Stimulated activated naive B cell treated with anti-CD40 and anti-IgM and Interleukin-4, amounts not matched to agents 10 μg/mL and 1 μg/mL and 100 μg/mL, for 72 hours (primary cell): ENCODE measurements around the gene SYT9.

Experiments
- ATAC-seq, 2 donors: fragments of 150-1000 bp; cut with Tn5 transposase; replicated peaks; 2 replicates each; pipeline ENCODE4 v1.10.0; 2021; ENCODE audit warnings: moderate library complexity in 1 of 2
- DNase-seq: peaks from one replicate; pipeline ENCODE4 v3.0.0; 2021
- H3K27ac Mint-ChIP-seq: one replicate; pipeline ENCODE4 v1.8.0; 2022; ENCODE audit warnings: mild to moderate bottlenecking, mixed read lengths
- H3K27me3 Mint-ChIP-seq, 2 donors: one replicate each; pipeline ENCODE4 v1.8.0; 2022; ENCODE audit warnings: mixed read lengths in 2 of 2
- H3K36me3 Mint-ChIP-seq, 2 donors: one replicate each; pipeline ENCODE4 v1.8.0; 2022; ENCODE audit warnings: mixed read lengths in 2 of 2, mild to moderate bottlenecking in 1 of 2
- H3K4me1 Mint-ChIP-seq, 2 donors: one replicate each; pipeline ENCODE4 v1.8.0; 2022; ENCODE audit warnings: mixed read lengths in 2 of 2, mild to moderate bottlenecking in 1 of 2
- H3K4me3 Mint-ChIP-seq, 2 donors: one replicate each; pipeline ENCODE4 v1.8.0; 2022; ENCODE audit warnings: mild to moderate bottlenecking in 2 of 2, mixed read lengths in 2 of 2, moderate library complexity in 1 of 2
- H3K9me3 Mint-ChIP-seq, 2 donors: one replicate each; pipeline ENCODE4 v1.8.0; 2022; ENCODE audit warnings: mixed read lengths in 2 of 2, mild to moderate bottlenecking in 1 of 2

SYT9 gene

GRCh38 chr11:7291100-7291829 is 39.6 kb downstream of the SYT9 start:
- H3K9me3 Mint-ChIP-seq, result peaks cover 9 to 19% of the 10 kb centered on the region in 2 donors

DNA sequence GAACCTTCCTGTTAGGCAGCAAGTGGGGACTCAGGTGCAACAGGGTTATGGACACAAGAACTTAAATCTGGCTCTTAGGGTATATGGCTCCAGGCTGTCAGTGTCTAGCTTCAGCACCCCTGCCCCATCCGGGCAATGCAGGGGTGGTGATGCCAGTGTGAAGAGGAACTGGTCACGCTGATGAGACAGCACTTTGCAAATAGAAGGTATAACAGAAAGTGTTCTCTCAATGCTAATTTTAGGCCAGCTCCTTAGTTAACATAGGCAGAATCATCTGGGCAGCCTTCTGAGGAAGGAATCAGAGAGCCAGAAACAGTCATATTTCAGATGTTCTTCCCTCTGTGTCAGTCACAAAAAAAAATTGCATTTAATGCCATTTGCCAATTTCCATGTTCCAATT is 41.2 kb downstream of the SYT9 start:
- Mint-ChIP-seq H3K27me3 (peaks cover 8 to 22% of the 10 kb centered on the region in 2 donors), H3K27ac (no peak overlapping the region), H3K4me1 (no peaks in the 10 kb centered on the region), H3K9me3 (peaks cover 5 to 13% of the 10 kb centered on the region in 2 donors), H3K36me3 (no peaks in the 10 kb centered on the region), H3K4me3 (no peak overlapping the region)
- DNase-seq (no peak), ATAC-seq (no peak)

More at GRCh38 chr11:7291100-7291829, 39.6 kb downstream of the SYT9 start:
- Mint-ChIP-seq H3K27ac (no peak overlapping the region), H3K4me1 (no peaks in the 10 kb centered on the region), H3K36me3 (peaks cover 0 to 4% of the 10 kb centered on the region in 2 donors), H3K27me3 (peaks cover 6 to 22% of the 10 kb centered on the region in 2 donors), H3K4me3 (no peak overlapping the region)
- ATAC-seq, result no peak
- DNase-seq, result no peak

DNA sequence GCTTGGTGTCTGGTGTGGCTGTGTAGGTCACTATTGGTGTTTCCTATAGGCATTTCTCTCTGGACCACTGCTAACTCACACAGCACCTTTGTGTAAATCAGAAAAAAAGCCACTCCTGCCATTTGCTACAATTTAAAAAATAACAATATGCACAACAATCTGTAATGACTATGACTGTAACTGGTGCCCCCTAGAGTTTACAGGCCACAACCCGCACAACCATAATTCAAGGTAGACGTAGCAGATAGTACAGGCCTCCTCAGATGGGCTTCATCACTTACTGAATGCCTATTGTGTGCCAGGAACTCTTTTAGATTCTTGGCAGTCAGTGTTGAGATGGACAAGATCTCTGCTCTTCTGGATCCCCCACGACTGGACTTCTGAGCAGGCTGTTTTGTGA is 47.7 kb downstream of the SYT9 start:
- Mint-ChIP-seq H3K27ac (no peak overlapping the region), H3K4me3 (no peak overlapping the region), H3K27me3 (peaks cover 12 to 34% of the 10 kb centered on the region in 2 donors), H3K4me1 (no peaks in the 10 kb centered on the region), H3K36me3 (no peaks in the 10 kb centered on the region), H3K9me3 (peaks cover 5 to 9% of the 10 kb centered on the region in 2 donors)
- no peak for ATAC-seq
- DNase-seq, result no peak

GRCh38 chr11:7300281-7300680 is 48.6 kb downstream of the SYT9 start:
- ATAC-seq, result no peak

GRCh38 chr11:7303146-7303545 is 51.4 kb downstream of the SYT9 start:
- Mint-ChIP-seq H3K36me3 (no peaks in the 10 kb centered on the region), H3K4me1 (peaks cover 3 to 7% of the 10 kb centered on the region in 2 donors), H3K9me3 (no peaks in the 10 kb centered on the region), H3K4me3 (no peak overlapping the region), H3K27ac (no peak overlapping the region), H3K27me3 (peaks cover 17 to 36% of the 10 kb centered on the region in 2 donors)
- ATAC-seq, result no peak
- no peak for DNase-seq

More at GRCh38 chr11:7300281-7300680, 48.6 kb downstream of the SYT9 start:
- H3K4me1 Mint-ChIP-seq, result no peaks in the 10 kb centered on the region
- H3K27me3 Mint-ChIP-seq, result peaks cover 12 to 30% of the 10 kb centered on the region in 2 donors
- H3K27ac Mint-ChIP-seq, result no peak overlapping the region
- H3K4me3 Mint-ChIP-seq, result no peak overlapping the region
- no peak for DNase-seq
- H3K9me3 Mint-ChIP-seq, result peaks cover 2 to 3% of the 10 kb centered on the region in 2 donors
- no peaks in the 10 kb centered on the region for H3K36me3 Mint-ChIP-seq

- no peak overlapping the region for H3K27ac Mint-ChIP-seq
- H3K27me3 Mint-ChIP-seq, result peaks cover 19 to 35% of the 10 kb centered on the region in 2 donors
- DNase-seq (no peak), ATAC-seq (no peak)
- H3K4me1 Mint-ChIP-seq, result peaks cover 4 to 9% of the 10 kb centered on the region in 2 donors
- no peaks in the 10 kb centered on the region for H3K36me3 Mint-ChIP-seq
- no peak overlapping the region for H3K4me3 Mint-ChIP-seq
- H3K9me3 Mint-ChIP-seq, result no peaks in the 10 kb centered on the region
These were observed 55.2 kb downstream of the SYT9 start for GRCh38 chr11:7306900-7307299.

DNA sequence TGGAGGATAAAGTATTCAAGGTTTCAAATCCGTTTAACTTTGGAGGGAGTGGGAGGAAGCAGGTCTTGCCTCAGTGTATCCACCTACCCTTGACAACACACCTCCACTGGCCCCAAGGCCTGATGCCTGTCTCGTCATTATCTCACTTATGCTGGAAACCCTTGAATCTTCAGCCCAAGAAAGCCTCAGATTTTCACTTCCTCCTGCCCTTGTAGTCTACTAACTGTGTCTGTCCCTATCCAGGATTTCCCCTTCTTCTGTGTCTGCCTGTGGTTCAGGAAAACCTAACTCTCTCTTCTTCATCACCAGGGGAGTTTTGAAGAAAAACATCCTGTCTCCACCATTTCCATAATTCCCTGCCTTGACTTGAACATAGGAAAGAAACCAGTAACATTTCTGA is 56.1 kb downstream of the SYT9 start:
- DNase-seq (no peak), ATAC-seq (peak; percentile 64 to 80)
- peaks cover 4 to 9% of the 10 kb centered on the region in 2 donors for H3K4me1 Mint-ChIP-seq
- peaks cover 20 to 28% of the 10 kb centered on the region in 2 donors for H3K27me3 Mint-ChIP-seq
- no peak overlapping the region for H3K27ac Mint-ChIP-seq
- H3K9me3 Mint-ChIP-seq, result no peaks in the 10 kb centered on the region
- no peak overlapping the region for H3K4me3 Mint-ChIP-seq
- H3K36me3 Mint-ChIP-seq, result no peaks in the 10 kb centered on the region

DNA sequence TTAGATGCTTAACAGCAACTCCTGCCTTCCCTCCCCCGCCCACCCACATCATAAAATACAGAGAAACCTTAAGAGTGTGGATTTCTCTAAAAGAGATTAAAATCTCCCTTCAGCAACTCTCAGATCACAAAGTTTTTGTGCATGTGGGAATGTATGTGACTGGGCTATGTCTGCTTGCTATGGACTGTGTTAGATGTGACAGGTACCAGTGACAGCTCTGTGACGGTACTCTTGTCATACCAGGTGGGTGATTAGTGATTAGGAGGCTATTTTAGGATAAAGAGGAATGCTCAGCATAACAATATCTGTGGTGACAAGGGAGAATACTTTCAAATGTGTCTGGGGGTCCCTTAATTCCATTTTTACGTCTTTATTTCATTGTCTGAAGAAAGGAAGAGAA is 60.2 kb downstream of the SYT9 start:
- Mint-ChIP-seq H3K27ac (no peak overlapping the region), H3K36me3 (no peaks in the 10 kb centered on the region), H3K27me3 (peaks cover 4 to 26% of the 10 kb centered on the region in 2 donors), H3K4me3 (no peak overlapping the region), H3K4me1 (peaks cover 4 to 9% of the 10 kb centered on the region in 2 donors), H3K9me3 (peaks cover 3 to 4% of the 10 kb centered on the region in 2 donors)
- DNase-seq (no peak), ATAC-seq (no peak)

DNA sequence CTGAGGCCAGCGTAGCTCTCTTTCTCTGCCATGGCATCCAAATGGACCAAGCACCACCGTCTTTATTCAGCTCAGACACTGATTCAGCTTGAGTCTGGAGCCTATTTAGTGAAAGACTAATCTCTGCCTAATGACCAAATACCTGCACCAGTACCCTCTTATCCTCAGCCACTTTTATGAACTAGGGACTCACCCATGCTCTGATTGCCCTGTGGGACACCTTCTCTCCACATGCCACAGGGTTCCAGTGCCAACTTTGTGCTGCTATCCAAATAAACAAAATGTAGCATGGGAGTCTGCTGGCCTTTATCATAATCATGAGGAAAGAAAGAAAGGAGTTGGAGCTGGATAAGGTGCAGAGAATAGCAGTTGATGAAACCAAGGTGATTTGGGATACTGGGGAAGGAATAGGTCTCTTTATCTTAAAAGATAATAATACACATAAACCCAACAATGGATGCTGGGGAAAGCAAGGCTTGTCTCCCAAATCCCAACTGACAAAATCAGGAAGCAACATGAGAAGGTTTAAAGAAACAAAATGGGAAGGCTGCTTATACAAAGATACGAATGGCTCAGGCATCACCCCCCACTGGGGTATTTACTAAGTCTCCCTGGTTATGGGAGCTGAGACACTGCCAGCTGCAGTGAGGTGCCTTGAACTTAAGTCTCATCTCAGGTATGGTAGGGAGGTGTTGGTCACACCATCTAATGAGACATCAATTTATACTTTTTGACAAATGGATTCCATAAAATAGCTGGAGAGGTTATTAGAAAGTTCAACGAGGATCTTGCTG is 63.3 kb downstream of the SYT9 start:
- peaks cover 7 to 20% of the 10 kb centered on the region in 2 donors for H3K27me3 Mint-ChIP-seq
- peaks cover 6 to 9% of the 10 kb centered on the region in 2 donors for H3K9me3 Mint-ChIP-seq
- no peak overlapping the region for H3K27ac Mint-ChIP-seq

GRCh38 chr11:7319501-7319900 is 67.8 kb downstream of the SYT9 start:
- H3K36me3 Mint-ChIP-seq, result no peaks in the 10 kb centered on the region
- DNase-seq (no peak), ATAC-seq (no peak)
- no peak overlapping the region for H3K27ac Mint-ChIP-seq
- H3K9me3 Mint-ChIP-seq, result peaks cover 6 to 9% of the 10 kb centered on the region in 2 donors
- peaks cover 3 to 31% of the 10 kb centered on the region in 2 donors for H3K27me3 Mint-ChIP-seq
- H3K4me1 Mint-ChIP-seq, result no peaks in the 10 kb centered on the region
- no peak overlapping the region for H3K4me3 Mint-ChIP-seq

More for the DNA sequence above, 63.3 kb downstream of the SYT9 start:
- Mint-ChIP-seq H3K4me1 (no peaks in the 10 kb centered on the region), H3K4me3 (no peak overlapping the region), H3K36me3 (no peaks in the 10 kb centered on the region)
- no peak for ATAC-seq
- DNase-seq, result no peak

- Mint-ChIP-seq H3K4me3 (no peak overlapping the region), H3K9me3 (peaks cover 6 to 9% of the 10 kb centered on the region in 2 donors), H3K4me1 (no peaks in the 10 kb centered on the region), H3K27me3 (peaks cover 3 to 24% of the 10 kb centered on the region in 2 donors), H3K27ac (no peak overlapping the region), H3K36me3 (no peaks in the 10 kb centered on the region)
- ATAC-seq (no peak), DNase-seq (no peak)
These were observed 68.6 kb downstream of the SYT9 start for GRCh38 chr11:7320306-7320705.

GRCh38 chr11:7321473-7322450 is 70.1 kb downstream of the SYT9 start:
- Mint-ChIP-seq H3K27me3 (peaks cover 3 to 15% of the 10 kb centered on the region in 2 donors), H3K36me3 (no peaks in the 10 kb centered on the region), H3K4me1 (no peaks in the 10 kb centered on the region), H3K4me3 (no peak overlapping the region), H3K9me3 (peaks cover 5 to 6% of the 10 kb centered on the region in 2 donors), H3K27ac (no peak overlapping the region)
- ATAC-seq, result no peak
- no peak for DNase-seq

DNA sequence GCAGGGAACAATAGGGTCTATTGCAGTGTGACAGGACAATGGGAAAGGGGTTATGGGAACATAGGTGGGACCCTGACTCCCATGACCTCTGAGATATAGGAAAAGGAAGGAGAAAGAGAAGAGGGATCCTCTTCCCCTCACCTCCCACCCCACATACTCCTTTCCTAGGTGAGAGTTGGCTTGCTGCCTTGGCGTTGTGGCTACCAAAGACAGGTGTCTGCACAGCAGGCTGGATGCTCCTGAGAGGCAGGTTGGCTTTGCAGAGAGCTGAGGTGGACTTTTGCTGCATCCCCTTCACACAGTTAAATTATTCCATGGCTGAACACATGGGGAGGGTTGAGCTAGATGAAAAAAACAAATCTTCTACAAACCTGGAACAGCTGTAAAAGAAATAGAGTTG is 80.7 kb downstream of the SYT9 start:
- H3K4me3 Mint-ChIP-seq, result no peak overlapping the region
- H3K9me3 Mint-ChIP-seq, result peaks cover 6 to 8% of the 10 kb centered on the region in 2 donors
- H3K36me3 Mint-ChIP-seq, result no peaks in the 10 kb centered on the region
- ATAC-seq, result no peak
- no peaks in the 10 kb centered on the region for H3K4me1 Mint-ChIP-seq
- H3K27ac Mint-ChIP-seq, result no peak overlapping the region
- no peak for DNase-seq
- peaks cover 11 to 38% of the 10 kb centered on the region in 2 donors for H3K27me3 Mint-ChIP-seq

DNA sequence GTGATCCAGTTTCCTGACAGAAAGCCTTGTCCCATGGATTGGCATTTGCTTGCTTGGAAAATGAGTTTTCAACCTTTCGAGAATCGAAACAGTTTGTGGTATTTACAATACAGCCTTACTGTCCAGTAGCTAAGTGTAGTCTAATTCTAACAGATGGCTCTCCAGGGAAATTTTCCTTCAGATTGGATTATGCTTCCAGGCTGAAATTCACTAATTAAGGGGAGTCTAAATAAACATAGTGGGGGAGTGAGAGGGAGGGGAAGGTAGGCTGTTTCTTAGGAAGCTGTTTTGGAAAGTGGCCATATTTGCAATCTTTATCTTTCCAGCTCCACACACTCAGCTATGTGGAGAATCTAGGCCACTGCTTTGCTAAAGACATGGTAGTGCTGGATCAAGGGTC is 81.3 kb downstream of the SYT9 start:
- no peak for DNase-seq
- Mint-ChIP-seq H3K4me1 (no peaks in the 10 kb centered on the region), H3K27me3 (peaks cover 13 to 42% of the 10 kb centered on the region in 2 donors), H3K4me3 (no peak overlapping the region), H3K27ac (no peak overlapping the region), H3K9me3 (peaks cover 6 to 8% of the 10 kb centered on the region in 2 donors), H3K36me3 (no peaks in the 10 kb centered on the region)
- ATAC-seq, result no peak
